Esophagus (tissue), 2 donors: ENCODE data around the gene CES5A. TPM values are rescaled to one million over a fixed set of nuclear protein-coding genes. Genes with fewer than 3 reads are reported as not detected.
"Not testable (repeated sequence)": the region's sequence is repeated elsewhere in the genome, so short reads cannot be mapped to it uniquely, and the experiment has no call there.

Experiments
- H3K27ac ChIP-seq, 2 donors: one replicate each; pipeline ENCODE4 v1.5.1; 2013; ENCODE audit warnings: low read depth in 2 of 2, mild to moderate bottlenecking in 2 of 2, inconsistent platforms in 1 of 2, low read length in 1 of 2, moderate library complexity in 1 of 2
- H3K27me3 ChIP-seq, 2 donors: one replicate each; pipeline ENCODE4 v1.6.1; 2013; ENCODE audit warnings: low read length in 2 of 2, control low read depth in 1 of 2, mild to moderate bottlenecking in 1 of 2; ENCODE audit not compliant: insufficient read depth in 2 of 2, control insufficient read depth in 1 of 2
- H3K36me3 ChIP-seq, 2 donors: one replicate each; pipeline ENCODE4 v1.6.1; 2013; ENCODE audit warnings: low read length in 1 of 2; ENCODE audit not compliant: control insufficient read depth in 2 of 2, insufficient read depth in 2 of 2
- H3K4me1 ChIP-seq, 2 donors: one replicate each; pipeline ENCODE4 v1.6.1; 2013; ENCODE audit warnings: low read length in 1 of 2; ENCODE audit not compliant: control insufficient read depth in 2 of 2, insufficient read depth in 2 of 2
- H3K4me3 ChIP-seq, 2 donors: one replicate each; pipeline ENCODE4 v1.5.1; 2013; ENCODE audit warnings: low read length in 2 of 2, mild to moderate bottlenecking in 2 of 2, low read depth in 1 of 2, moderate library complexity in 1 of 2
- H3K9me3 ChIP-seq, 2 donors: one replicate each; pipeline ENCODE4 v1.6.1; 2013; ENCODE audit warnings: mild to moderate bottlenecking in 2 of 2, low read depth in 1 of 2, low read length in 1 of 2, moderate library complexity in 1 of 2; ENCODE audit not compliant: control insufficient read depth in 2 of 2, insufficient read depth in 1 of 2
- WGBS, 2 donors: extraction: QIAGEN DNeasy Blood & Tissue Kit; methylation state at CpG; one replicate each; pipeline ENCODE4 v1.1.7; 2013; 5-methylcytosine and 5-hydroxymethylcytosine counted together
- polyA plus RNA-seq, 2 donors: library from polyadenylated mRNA; stranded (reverse); fragments of 200-250 nt; gene quantifications; one replicate each; pipeline ENCODE4 v1.2.3, GENCODE V29; 2013
- donor health status: healthy with polysubstance abuse.
- donor health status: Bipolar disorder and iron deficiency.

Gene CES5A
- under 1 TPM in 1 of 2 donors, not detected in 1; 0.04 TPM for polyA plus RNA-seq

GRCh38 chr16:55875273-55875672 is at the start of gene CES5A:
Gene CES5A (minus strand): TSS chr16:55875373. CDS start chr16:55875221, 152 bp downstream.
- no peak within 1 kb of the TSS for H3K27ac ChIP-seq
- H3K4me3 ChIP-seq: no peak within 1 kb of the TSS
- H3K27me3 ChIP-seq: no peaks in the 10 kb centered on the region
- WGBS, 2 donors: 67 to 73% methylated on average over 2 of the region's 2 CpGs
- peaks cover 0 to 5% of the 10 kb centered on the region in 2 donors for H3K9me3 ChIP-seq
- H3K4me1 ChIP-seq: no peaks in the 10 kb centered on the region
- H3K36me3 ChIP-seq: no peaks in the 10 kb centered on the region

- no peak overlapping the region for H3K4me3 ChIP-seq
- H3K4me1 ChIP-seq: no peaks in the 10 kb centered on the region
- H3K9me3 ChIP-seq: no peaks in the 10 kb centered on the region
- H3K27ac ChIP-seq: no peak overlapping the region
- no peaks in the 10 kb centered on the region for H3K27me3 ChIP-seq
- H3K36me3 ChIP-seq: no peaks in the 10 kb centered on the region
Measured at GRCh38 chr16:55922662-55923061, 47.5 kb upstream of the CES5A start.

GRCh38 chr16:55917373-55918160 is 42.4 kb upstream of the CES5A start:
- H3K4me1 ChIP-seq: peaks cover 2 to 3% of the 10 kb centered on the region in 2 donors
- H3K27ac ChIP-seq: no peak overlapping the region
- H3K27me3 ChIP-seq: no peaks in the 10 kb centered on the region
- 56 to 62% methylated on average over 1 of the region's 1 CpG for WGBS, 2 donors
- H3K36me3 ChIP-seq: no peaks in the 10 kb centered on the region
- H3K4me3 ChIP-seq: no peak overlapping the region
- H3K9me3 ChIP-seq: no peaks in the 10 kb centered on the region

- no peaks in the 10 kb centered on the region for H3K36me3 ChIP-seq
- H3K4me1 ChIP-seq: peaks cover 2 to 6% of the 10 kb centered on the region in 2 donors
- whole genome bisulfite sequencing, 2 donors: 46 to 48% methylated on average over 6 of the region's 6 CpGs
- peaks cover 0 to 4% of the 10 kb centered on the region in 2 donors for H3K9me3 ChIP-seq
- H3K27ac ChIP-seq: peak overlapping the region in 1 of 2 donors; percentile 16
- no peaks in the 10 kb centered on the region for H3K27me3 ChIP-seq
- no peak overlapping the region for H3K4me3 ChIP-seq
Measured at GRCh38 chr16:55915096-55915827, 40.1 kb upstream of the CES5A start.

GRCh38 chr16:55914383-55914782 is 39.2 kb upstream of the CES5A start:
- Histone ChIP-seq H3K4me3 (no peak overlapping the region), H3K9me3 (peaks cover 0 to 5% of the 10 kb centered on the region in 2 donors), H3K4me1 (peaks cover 2 to 6% of the 10 kb centered on the region in 2 donors), H3K27me3 (no peaks in the 10 kb centered on the region), H3K27ac (peak overlapping the region in 1 of 2 donors; percentile 27), H3K36me3 (no peaks in the 10 kb centered on the region)
- WGBS, 2 donors: 37 to 41% methylated on average over 6 of the region's 6 CpGs

GRCh38 chr16:55913716-55914115 is 38.5 kb upstream of the CES5A start:
- H3K36me3 ChIP-seq: no peaks in the 10 kb centered on the region

GRCh38 chr16:55913121-55913520 is 37.9 kb upstream of the CES5A start:
- H3K36me3 ChIP-seq, H3K4me3 ChIP-seq, H3K4me1 ChIP-seq, H3K9me3 ChIP-seq, H3K27me3 ChIP-seq: not testable (repeated sequence)
- 33 to 35% methylated on average over 2 of the region's 2 CpGs for WGBS, 2 donors
- H3K27ac ChIP-seq: peak overlapping the region; percentile 16 to 44

More at GRCh38 chr16:55913716-55914115, 38.5 kb upstream of the CES5A start:
- Histone ChIP-seq H3K27ac (peak overlapping the region in 1 of 2 donors; percentile 44), H3K4me1 (peaks cover 2 to 6% of the 10 kb centered on the region in 2 donors), H3K4me3 (no peak overlapping the region), H3K9me3 (peaks cover 0 to 5% of the 10 kb centered on the region in 2 donors), H3K27me3 (no peaks in the 10 kb centered on the region)
- WGBS, 2 donors: 35 to 52% methylated on average over 2 of the region's 2 CpGs

- H3K4me3 ChIP-seq: no peak overlapping the region
- H3K36me3 ChIP-seq: no peaks in the 10 kb centered on the region
- H3K27me3 ChIP-seq: no peaks in the 10 kb centered on the region
- H3K27ac ChIP-seq: no peak overlapping the region
- peaks cover 2 to 6% of the 10 kb centered on the region in 2 donors for H3K4me1 ChIP-seq
- 67 to 69% methylated on average over 9 of the region's 9 CpGs for WGBS, 2 donors
- H3K9me3 ChIP-seq: peaks cover 0 to 5% of the 10 kb centered on the region in 2 donors
Measured at GRCh38 chr16:55912022-55912421, 36.8 kb upstream of the CES5A start.

- no peaks in the 10 kb centered on the region for H3K27me3 ChIP-seq
- WGBS, 2 donors: 80 to 87% methylated on average over 2 of the region's 2 CpGs
- H3K36me3 ChIP-seq: no peaks in the 10 kb centered on the region
- no peak overlapping the region for H3K4me3 ChIP-seq
- H3K9me3 ChIP-seq: peaks cover 0 to 5% of the 10 kb centered on the region in 2 donors
- H3K4me1 ChIP-seq: peaks cover 2 to 6% of the 10 kb centered on the region in 2 donors
- no peak overlapping the region for H3K27ac ChIP-seq
Measured at GRCh38 chr16:55911616-55912015, 36.4 kb upstream of the CES5A start.
